ENCODE data around the gene HEMK1. TPM values are rescaled to one million over a fixed set of nuclear protein-coding genes. Genes with fewer than 3 reads are reported as not detected.

HEMK1 gene
- total RNA-seq, 2 donors from 2014 or later: 24.1 to 25.8 TPM

DNA sequence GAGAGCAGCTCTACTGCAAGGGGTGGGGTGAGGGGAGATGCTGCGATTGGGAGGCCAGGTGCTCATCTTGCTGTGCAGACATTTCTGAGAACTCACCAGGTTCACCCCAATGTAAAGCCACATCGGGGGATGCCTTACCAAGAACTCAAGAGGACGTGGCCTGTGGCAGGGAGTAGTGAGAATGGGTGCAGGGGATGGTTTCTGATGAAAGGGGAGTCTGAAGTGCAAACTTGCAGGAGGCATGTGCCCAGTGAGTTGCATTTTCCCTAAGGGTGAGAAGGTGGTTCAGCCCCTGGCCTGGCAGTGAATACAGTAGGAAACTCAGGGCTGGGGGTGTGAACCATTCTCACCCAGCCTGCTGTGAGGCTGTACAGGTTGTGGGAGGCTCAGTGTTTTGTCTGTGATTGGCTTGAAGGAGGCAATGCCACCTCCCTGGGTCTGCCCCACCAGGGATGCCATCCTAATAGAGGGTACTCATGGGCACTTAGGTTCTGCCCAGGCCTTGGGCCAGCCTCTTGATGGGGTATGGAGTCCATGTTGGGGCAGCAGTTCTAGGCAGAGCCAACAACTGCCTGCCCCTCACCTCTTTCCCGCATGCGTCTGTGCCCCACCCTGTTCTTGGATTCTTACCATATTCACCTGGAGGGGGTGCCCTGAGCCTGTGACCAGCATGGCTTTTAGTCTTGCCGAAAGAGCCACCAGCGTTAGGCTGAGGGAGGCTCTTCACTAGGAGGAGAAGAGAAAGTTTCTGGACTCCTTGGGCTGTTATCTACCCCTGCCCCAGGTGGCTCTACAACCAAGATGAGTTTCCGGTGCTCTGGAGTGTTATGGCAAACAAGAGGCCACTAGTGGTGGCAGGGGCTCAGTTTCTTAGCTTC, 4.5 kb downstream of the HEMK1 start:
- no peaks in the 10 kb centered on the region for H3K9me3 ChIP-seq (ENCODE audit: control insufficient read depth, low read length)
- Mint-ChIP-seq H3K9me3 (no peaks in the 10 kb centered on the region), H3K4me1 (peaks cover 2% of the 10 kb centered on the region), H3K36me3 (ENCODE audit: low read depth) (peaks cover 4% of the 10 kb centered on the region), H3K27me3 (ENCODE audit: insufficient read depth) (no peaks in the 10 kb centered on the region), H3K27ac (no peak overlapping the region), H3K4me3 (no peak overlapping the region)
- 89 to 92% methylated on average over 4 to 8 of the region's 8 CpGs for WGBS, 2 experiments (ENCODE audit: insufficient coverage in 1 of 2, insufficient read length in 1 of 2)
- peaks cover 12% of the 10 kb centered on the region for H3K36me3 ChIP-seq (ENCODE audit: control insufficient read depth, insufficient read depth, low read length)
- TF ChIP-seq, protein P1, sequence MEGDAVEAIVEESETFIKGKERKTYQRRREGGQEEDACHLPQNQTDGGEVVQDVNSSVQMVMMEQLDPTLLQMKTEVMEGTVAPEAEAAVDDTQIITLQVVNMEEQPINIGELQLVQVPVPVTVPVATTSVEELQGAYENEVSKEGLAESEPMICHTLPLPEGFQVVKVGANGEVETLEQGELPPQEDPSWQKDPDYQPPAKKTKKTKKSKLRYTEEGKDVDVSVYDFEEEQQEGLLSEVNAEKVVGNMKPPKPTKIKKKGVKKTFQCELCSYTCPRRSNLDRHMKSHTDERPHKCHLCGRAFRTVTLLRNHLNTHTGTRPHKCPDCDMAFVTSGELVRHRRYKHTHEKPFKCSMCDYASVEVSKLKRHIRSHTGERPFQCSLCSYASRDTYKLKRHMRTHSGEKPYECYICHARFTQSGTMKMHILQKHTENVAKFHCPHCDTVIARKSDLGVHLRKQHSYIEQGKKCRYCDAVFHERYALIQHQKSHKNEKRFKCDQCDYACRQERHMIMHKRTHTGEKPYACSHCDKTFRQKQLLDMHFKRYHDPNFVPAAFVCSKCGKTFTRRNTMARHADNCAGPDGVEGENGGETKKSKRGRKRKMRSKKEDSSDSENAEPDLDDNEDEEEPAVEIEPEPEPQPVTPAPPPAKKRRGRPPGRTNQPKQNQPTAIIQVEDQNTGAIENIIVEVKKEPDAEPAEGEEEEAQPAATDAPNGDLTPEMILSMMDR (conservative IDR thresholded peaks at IDR 0.05): no peak
- H3K4me1 ChIP-seq (ENCODE audit: control insufficient read depth, insufficient read depth, low read length): no peaks in the 10 kb centered on the region
- H3K27ac ChIP-seq (ENCODE audit: low read depth, low read length): no peak overlapping the region
- no peak overlapping the region for H3K9ac ChIP-seq (ENCODE audit: extremely low read depth, low read length, poor library complexity, severe bottlenecking)
- H3K27me3 ChIP-seq (ENCODE audit: control insufficient read depth, insufficient read depth, low read length, poor library complexity, severe bottlenecking): no peaks in the 10 kb centered on the region
- no peak for DNase-seq
- H3K4me3 ChIP-seq (ENCODE audit: low read length): no peak overlapping the region

DNA sequence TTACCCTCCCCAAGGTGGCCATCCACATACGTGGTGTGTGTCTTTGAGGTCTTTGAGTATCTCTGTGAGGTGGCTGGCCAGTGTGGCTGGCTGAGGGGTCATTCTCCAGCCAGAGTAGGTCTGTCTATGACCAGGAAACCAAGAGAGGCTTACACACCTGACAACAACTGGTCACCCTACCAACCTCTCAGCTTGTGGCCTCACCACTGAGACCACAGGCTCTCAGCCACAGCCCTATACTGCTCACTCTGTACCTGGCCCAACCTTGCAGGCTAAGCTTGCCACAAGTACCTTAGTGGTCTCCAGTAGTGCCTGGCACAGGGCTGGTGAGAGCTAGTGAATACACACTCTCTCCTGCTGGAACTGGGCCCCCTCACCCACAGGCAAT, 5.1 kb downstream of the HEMK1 start:
- DNase-seq: no peak
- Mint-ChIP-seq H3K4me3 (no peak overlapping the region), H3K27me3 (ENCODE audit: insufficient read depth) (no peaks in the 10 kb centered on the region), H3K27ac (no peak overlapping the region), H3K9me3 (no peaks in the 10 kb centered on the region), H3K4me1 (peaks cover 2% of the 10 kb centered on the region), H3K36me3 (ENCODE audit: low read depth) (peaks cover 4% of the 10 kb centered on the region)
- peaks cover 12% of the 10 kb centered on the region for H3K36me3 ChIP-seq (ENCODE audit: control insufficient read depth, insufficient read depth, low read length)
- no peaks in the 10 kb centered on the region for H3K4me1 ChIP-seq (ENCODE audit: control insufficient read depth, insufficient read depth, low read length)
- H3K27ac ChIP-seq (ENCODE audit: low read depth, low read length): no peak overlapping the region
- no peak overlapping the region for H3K9ac ChIP-seq (ENCODE audit: extremely low read depth, low read length, poor library complexity, severe bottlenecking)
- H3K9me3 ChIP-seq (ENCODE audit: control insufficient read depth, low read length): no peaks in the 10 kb centered on the region
- TF ChIP-seq, protein P1 (conservative IDR thresholded peaks at IDR 0.05): no peak
- H3K27me3 ChIP-seq (ENCODE audit: control insufficient read depth, insufficient read depth, low read length, poor library complexity, severe bottlenecking): no peaks in the 10 kb centered on the region
- 89% methylated on average over 1 of the region's 1 CpG; no CpG with 5 or more reads in 1 of the 2 experiments for WGBS, 2 experiments (ENCODE audit: insufficient coverage in 1 of 2, insufficient read length in 1 of 2)
- H3K4me3 ChIP-seq (ENCODE audit: low read length): no peak overlapping the region

DNA sequence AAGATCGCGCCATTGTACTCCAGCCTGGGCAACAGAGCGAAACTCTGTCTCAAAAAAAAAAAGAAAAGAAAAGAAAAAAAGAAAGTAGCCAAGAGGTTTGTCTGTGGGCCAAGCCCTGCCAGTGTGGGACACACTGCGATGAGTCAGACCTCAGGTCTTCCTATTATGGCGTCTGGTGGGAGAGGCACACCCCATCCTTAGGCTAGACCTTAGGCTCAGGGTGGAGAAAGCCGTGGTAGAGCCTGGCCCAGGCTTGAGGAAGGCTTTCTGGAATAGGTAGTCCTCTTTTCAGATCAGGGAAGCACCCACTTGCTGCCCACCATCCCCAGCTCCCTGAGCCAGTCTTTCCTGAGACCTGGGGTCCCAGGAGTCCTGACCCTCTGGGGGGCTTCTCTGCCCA, 6.0 kb downstream of the HEMK1 start:
- no peak overlapping the region for H3K4me3 Mint-ChIP-seq
- H3K4me1 ChIP-seq (ENCODE audit: control insufficient read depth, insufficient read depth, low read length): no peaks in the 10 kb centered on the region
- H3K27me3 ChIP-seq (ENCODE audit: control insufficient read depth, insufficient read depth, low read length, poor library complexity, severe bottlenecking): no peaks in the 10 kb centered on the region
- no peaks in the 10 kb centered on the region for H3K9me3 ChIP-seq (ENCODE audit: control insufficient read depth, low read length)
- 93 to 97% methylated on average over 6 of the region's 6 CpGs for WGBS, 2 experiments (ENCODE audit: insufficient coverage in 1 of 2, insufficient read length in 1 of 2)
- H3K4me3 ChIP-seq (ENCODE audit: low read length): no peak overlapping the region
- H3K9me3 Mint-ChIP-seq: no peaks in the 10 kb centered on the region
- H3K27ac ChIP-seq (ENCODE audit: low read depth, low read length): no peak overlapping the region
- no peaks in the 10 kb centered on the region for H3K27me3 Mint-ChIP-seq (ENCODE audit: insufficient read depth)
- H3K4me1 Mint-ChIP-seq: no peaks in the 10 kb centered on the region
- H3K9ac ChIP-seq (ENCODE audit: extremely low read depth, low read length, poor library complexity, severe bottlenecking): no peak overlapping the region
- H3K27ac Mint-ChIP-seq: no peak overlapping the region
- H3K36me3 ChIP-seq (ENCODE audit: control insufficient read depth, insufficient read depth, low read length): peaks cover 12% of the 10 kb centered on the region
- H3K36me3 Mint-ChIP-seq (ENCODE audit: low read depth): peaks cover 4% of the 10 kb centered on the region
- TF ChIP-seq, protein P1 (conservative IDR thresholded peaks at IDR 0.05): no peak
- DNase-seq: no peak

All from endodermal cell (in vitro differentiated cells).